ENCODE results near the gene GPD2.

GPD2 gene

GRCh38 chr2:156625360-156626170, 189.4 kb downstream of the GPD2 start:
- Histone ChIP-seq H3K4me1 (ENCODE audit: insufficient read depth, low read length) (peaks cover 34% of the 10 kb centered on the region), H3K27me3 (ENCODE audit: insufficient read depth, low read length) (no peaks in the 10 kb centered on the region), H3K9me3 (ENCODE audit: insufficient read depth, low read depth, low read length) (peaks cover 8% of the 10 kb centered on the region), H3K36me3 (ENCODE audit: insufficient read depth, low read length) (no peaks in the 10 kb centered on the region), H3K4me3 (ENCODE audit: low read length) (no peak overlapping the region), H3K27ac (ENCODE audit: low read depth, low read length) (no peak overlapping the region), H3K9ac (ENCODE audit: low read depth, low read length) (no peak overlapping the region)
- 88% methylated on average over 5 of the region's 5 CpGs for WGBS

GRCh38 chr2:156626931-156627330, 190.8 kb downstream of the GPD2 start:
- Histone ChIP-seq H3K27ac (ENCODE audit: low read depth, low read length) (no peak overlapping the region), H3K9ac (ENCODE audit: low read depth, low read length) (no peak overlapping the region), H3K4me3 (ENCODE audit: low read length) (no peak overlapping the region), H3K9me3 (ENCODE audit: insufficient read depth, low read depth, low read length) (no peaks in the 10 kb centered on the region; the same call in 1 of the 2 replicates), H3K36me3 (ENCODE audit: insufficient read depth, low read length) (no peaks in the 10 kb centered on the region), H3K27me3 (ENCODE audit: insufficient read depth, low read length) (no peaks in the 10 kb centered on the region), H3K4me1 (ENCODE audit: insufficient read depth, low read length) (peaks cover 42% of the 10 kb centered on the region)
- 100% methylated on average over 1 of the region's 1 CpG for WGBS

- H3K27me3 ChIP-seq (ENCODE audit: insufficient read depth, low read length): no peaks in the 10 kb centered on the region
- no peaks in the 10 kb centered on the region for H3K9me3 ChIP-seq (ENCODE audit: insufficient read depth, low read depth, low read length)
- H3K9ac ChIP-seq (ENCODE audit: low read depth, low read length): peak overlapping the region; percentile 61
- H3K36me3 ChIP-seq (ENCODE audit: insufficient read depth, low read length): no peaks in the 10 kb centered on the region
- peaks cover 42% of the 10 kb centered on the region for H3K4me1 ChIP-seq (ENCODE audit: insufficient read depth, low read length)
- peak overlapping the region; percentile 38 for H3K4me3 ChIP-seq (ENCODE audit: low read length)
- WGBS: 10% methylated on average over 1 of the region's 1 CpG
- H3K27ac ChIP-seq (ENCODE audit: low read depth, low read length): peak overlapping the region; percentile 96
Measured at GRCh38 chr2:156630579-156631337, 194.6 kb downstream of the GPD2 start.

- Histone ChIP-seq H3K4me1 (ENCODE audit: insufficient read depth, low read length) (peaks cover 24% of the 10 kb centered on the region), H3K9me3 (ENCODE audit: insufficient read depth, low read depth, low read length) (peaks cover 4% of the 10 kb centered on the region; the same call in 1 of the 2 replicates), H3K36me3 (ENCODE audit: insufficient read depth, low read length) (no peaks in the 10 kb centered on the region), H3K4me3 (ENCODE audit: low read length) (no peak overlapping the region), H3K27ac (ENCODE audit: low read depth, low read length) (no peak overlapping the region), H3K27me3 (ENCODE audit: insufficient read depth, low read length) (no peaks in the 10 kb centered on the region), H3K9ac (ENCODE audit: low read depth, low read length) (no peak overlapping the region)
- WGBS: 95% methylated on average over 3 of the region's 3 CpGs
Measured at GRCh38 chr2:156635646-156636045, 199.5 kb downstream of the GPD2 start.

Measured in HUES64 (cell line).